GM10847 (cell line): ENCODE measurements around the gene KLF3.

ENCODE experiments used
- POLR2A ChIP-seq: IDR thresholded peaks from 2 replicates; pipeline ENCODE4 v1.6.1; 2011; ENCODE audit not compliant: insufficient read length; ENCODE audit errors: extremely low read depth

Gene KLF3

DNA sequence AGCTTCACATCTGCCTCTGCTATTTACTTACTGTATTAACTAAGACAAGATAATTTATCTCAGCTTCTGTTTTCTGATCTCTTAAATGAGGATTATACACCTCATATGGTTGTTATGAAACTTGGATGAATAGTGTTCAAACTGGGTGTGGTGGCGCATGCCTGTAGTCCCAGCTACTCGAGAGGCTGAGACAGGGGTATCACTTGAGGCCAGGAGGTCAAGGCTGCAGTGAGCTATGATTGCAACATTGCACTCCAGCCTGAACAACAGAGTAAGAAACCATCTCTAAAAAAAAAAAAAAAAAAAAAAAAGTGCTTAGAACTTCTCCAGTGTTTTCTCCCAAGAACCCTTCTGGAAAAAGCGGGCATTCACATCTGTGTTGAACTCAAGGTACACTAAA is 19.8 kb upstream of the KLF3 start:
- TF ChIP-seq POLR2A, result no peak

DNA sequence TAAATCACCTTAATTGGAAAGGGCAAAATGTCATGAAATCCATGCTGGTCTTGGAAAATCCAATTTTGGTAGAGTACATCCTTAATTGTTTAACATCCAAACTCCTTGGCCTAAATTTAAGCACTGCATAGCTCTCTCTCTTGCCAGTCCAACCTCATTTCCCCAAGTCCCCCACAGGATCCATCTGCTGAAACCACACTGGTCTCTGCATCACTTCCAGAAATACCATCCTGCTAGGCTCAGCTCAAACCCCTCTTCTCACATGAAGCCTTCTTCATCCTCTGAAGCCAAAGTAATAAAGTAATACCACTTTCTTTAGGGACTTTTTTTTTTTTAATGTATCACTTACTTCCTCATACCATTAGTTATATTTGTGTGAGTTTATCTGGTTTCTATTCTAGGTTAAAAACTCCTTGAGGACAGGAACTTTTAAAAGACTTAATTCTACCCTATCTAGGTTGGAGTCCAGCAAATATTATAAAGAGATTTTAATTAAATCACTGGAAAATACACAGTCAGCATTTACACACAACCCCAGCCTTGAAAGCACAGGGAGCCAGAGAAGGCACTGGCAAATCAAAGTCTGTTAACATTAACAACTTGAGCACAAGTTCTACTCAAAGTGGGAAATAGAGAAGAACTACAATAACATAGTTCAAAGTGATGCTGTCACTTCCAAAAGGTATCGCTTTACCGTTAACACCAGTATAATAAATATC is 16.7 kb upstream of the KLF3 start:
- no peak for TF ChIP-seq POLR2A

DNA sequence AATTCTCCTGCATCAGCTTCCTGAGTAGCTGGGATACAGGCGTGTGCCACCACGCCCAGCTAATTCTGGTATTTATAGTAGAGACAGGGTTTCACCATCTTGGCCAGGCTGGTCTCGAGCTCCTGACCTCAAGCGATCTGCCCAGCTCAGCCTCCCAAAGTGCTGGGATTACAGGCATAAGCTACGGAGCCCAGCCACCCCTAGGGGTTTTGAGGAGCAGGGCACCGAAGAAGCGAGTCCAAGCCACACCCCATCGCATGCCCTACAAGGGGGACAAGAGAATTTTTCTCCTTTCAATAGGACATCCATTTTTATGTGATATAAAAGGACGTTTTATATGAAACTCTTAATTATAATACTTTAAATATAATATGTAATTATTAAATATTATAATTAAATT is 13.9 kb upstream of the KLF3 start:
- TF ChIP-seq POLR2A, result no peak

DNA sequence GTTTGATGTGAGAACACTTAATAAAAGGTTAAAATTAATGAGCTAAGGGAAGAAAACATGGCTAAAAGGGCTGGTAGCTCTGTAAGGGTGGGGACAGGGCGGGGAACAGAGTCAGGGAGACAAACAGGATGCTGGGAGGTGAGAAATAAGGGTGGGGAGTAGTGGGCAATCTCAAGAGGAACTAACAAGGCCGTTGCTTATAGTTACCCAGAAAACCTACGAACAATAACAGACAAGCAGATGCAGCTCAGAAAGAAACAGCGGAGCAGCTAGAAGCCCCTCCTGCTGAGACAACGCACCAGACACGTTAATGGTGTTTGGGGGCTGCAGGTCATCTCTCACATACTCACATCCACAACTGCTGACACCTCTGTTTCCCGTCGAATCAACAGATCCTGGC is 9.7 kb upstream of the KLF3 start:
- TF ChIP-seq POLR2A, result no peak

DNA sequence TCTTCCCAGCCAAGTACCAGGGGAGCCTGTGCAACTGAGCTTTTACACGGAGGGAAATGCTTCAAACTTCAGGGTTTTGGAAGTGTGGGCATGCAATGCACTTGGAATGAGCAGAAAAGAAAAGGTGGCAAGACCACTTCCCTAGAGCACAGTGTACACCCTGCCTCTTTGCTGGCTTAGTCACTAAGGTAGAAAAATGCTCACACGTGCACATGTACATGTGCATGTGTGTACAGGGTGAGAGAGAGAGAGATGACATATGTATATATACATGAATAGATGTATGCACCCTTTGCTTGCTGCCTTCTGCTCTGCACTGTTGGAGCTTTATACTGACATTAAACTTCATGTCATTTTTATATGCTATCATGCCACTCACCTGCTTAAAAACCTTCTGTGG is 7.9 kb upstream of the KLF3 start:
- no peak for TF ChIP-seq POLR2A

DNA sequence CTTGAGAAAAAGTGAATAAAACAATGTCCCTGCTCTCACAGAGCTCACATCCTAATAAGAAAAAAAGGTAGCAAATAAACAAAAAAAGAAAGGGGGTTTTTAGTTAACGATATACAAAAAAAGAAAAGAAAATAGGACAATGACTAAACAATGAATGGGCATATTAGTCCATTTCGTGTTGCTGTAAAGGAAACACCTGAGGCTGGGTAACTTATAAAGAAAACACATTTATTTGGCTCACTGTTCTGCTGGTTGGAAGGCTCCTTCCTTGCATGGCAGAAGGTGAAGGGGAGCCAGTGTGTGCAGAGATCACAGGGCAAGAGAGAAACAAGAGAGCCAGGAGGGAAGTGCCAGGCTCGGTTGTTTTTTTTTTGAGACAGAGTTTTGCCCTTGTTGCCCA is 4.7 kb upstream of the KLF3 start:
- no peak for TF ChIP-seq POLR2A

DNA sequence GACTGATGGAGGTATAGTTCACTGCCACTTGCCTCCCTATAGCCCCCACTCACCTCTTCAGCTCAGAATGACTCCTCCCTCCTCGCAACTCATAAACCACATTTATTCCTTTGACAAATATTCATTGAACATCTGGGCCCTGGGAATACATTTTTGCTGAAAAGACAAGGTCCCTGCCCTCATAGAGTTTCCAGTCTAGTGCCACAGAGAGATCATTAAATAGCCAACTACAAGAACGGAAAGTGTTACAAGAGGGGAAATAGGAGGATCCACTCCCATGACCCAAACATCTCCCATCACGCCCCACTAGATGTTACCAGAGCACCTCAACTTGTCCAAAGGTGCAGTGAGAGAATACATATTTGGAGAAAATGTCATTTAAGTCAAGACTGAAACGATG is 3.2 kb upstream of the KLF3 start:
- no peak for TF ChIP-seq POLR2A

DNA sequence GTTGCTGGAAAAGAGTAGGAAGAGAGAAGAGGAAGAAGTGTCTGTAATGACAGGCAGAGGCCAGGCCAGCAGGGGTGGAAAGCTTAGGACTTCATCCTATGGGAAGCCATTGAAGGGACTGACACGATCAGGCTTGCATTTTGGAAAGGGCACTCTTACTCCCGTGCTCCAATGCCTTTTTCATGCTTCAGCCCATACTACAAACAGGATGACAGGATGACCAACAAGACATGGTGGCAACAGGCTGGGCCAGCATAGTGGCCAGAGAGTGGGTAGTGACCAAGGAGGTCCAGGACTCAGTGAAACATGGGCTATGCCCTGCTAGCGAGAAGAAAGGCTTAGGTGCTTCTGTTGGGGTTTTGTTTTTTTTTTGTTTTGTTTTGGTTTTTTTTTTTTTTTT is 2.6 kb upstream of the KLF3 start:
- TF ChIP-seq POLR2A, result no peak

DNA sequence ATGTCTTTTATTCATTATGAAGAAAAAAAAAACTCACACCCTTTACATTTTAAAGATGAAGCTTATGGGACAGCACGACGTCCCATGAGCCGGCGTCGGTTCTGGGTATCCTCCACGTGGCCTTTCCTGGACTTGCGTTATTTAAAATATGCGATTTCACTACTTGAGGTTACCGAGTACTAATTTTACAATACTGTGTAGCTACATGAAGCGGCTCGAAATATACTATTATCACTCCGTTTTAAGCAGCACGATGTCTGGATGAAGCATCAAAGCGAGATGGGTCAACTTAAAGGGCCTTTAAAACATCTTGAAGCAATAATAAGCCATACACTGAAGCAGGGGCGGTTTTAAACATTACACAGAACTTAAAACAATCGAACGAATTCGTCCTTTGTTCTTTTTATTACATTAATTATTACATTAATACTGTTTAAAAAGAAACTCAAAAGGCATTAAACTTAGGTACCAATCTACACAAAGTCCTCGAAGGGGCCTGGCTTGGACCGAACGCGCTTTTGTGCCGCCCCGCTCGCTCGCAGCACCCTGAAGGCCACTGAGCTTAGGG is 1.4 kb upstream of the KLF3 start:
- TF ChIP-seq POLR2A, result no peak

DNA sequence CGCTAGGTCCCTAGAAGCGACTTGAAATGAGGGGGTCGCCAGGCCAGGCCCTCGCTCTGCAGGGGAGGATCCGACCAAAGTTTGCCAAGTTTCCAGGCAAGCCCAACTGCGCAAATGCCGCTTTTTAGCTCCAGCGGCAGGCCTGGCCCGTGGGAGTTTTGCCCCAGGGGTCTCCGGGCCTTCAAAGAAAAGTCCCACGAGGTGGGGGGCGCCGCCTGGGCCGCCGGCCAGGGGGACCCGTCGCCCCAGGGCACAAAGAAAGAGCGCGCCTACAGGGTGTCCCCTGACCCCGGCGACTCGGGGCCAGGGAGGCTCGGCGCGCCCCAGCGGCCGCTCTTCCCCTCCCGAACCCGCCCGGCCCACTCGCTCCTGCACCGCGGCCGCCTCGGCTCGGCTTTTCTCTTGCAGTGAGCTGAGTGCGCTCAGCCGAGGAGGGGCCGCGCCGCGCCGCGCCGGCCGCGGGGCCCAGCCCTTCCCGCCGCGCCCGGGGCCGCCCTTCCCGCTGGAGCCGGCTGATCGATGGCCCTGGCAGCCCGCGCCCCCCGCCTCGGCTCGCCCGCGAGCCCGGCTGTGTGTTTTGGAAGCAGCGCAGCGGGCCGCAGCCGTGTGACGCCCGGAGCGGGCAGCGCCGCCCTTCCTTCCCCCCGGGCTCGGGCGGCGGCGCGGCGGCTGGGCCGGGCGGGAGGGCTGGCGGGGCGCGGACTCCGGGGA is 754 bp upstream of the KLF3 start:
- TF ChIP-seq POLR2A, result peak; percentile 33

DNA sequence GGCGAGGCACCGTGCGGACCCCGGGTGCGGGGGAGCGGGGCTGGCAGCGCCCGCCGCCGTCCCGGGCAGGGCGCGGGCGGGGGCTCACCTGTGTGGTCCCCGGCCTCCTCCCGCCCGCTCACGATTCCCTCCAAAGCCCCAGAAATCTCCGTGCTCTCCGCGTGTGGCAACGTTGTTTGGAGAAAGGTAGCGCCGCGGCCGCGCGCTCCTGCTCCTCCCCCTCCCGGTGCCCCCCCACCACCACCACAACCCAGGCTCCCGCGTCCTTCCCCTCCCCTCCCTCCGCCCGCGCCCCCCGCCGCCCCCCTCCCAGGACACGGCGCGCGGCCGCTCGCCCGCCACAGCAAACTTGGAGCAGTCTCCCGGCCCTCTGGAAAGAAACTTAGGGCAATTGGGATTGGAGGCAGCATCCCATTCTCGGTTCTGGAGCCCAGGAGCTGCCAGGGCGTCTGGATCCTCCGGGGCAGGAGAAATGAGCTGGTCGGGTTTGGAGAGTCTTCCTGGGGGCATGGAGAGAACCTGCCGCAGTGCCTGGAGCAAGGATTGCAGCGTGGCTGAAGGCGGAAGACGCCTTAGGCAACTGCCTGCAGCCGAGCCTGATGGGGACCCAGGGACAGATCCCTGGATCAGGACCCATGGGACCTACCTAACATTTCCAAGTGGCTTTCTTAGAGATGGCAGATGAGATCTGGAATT is 855 bp downstream of the KLF3 start:
- TF ChIP-seq POLR2A, result no peak

DNA sequence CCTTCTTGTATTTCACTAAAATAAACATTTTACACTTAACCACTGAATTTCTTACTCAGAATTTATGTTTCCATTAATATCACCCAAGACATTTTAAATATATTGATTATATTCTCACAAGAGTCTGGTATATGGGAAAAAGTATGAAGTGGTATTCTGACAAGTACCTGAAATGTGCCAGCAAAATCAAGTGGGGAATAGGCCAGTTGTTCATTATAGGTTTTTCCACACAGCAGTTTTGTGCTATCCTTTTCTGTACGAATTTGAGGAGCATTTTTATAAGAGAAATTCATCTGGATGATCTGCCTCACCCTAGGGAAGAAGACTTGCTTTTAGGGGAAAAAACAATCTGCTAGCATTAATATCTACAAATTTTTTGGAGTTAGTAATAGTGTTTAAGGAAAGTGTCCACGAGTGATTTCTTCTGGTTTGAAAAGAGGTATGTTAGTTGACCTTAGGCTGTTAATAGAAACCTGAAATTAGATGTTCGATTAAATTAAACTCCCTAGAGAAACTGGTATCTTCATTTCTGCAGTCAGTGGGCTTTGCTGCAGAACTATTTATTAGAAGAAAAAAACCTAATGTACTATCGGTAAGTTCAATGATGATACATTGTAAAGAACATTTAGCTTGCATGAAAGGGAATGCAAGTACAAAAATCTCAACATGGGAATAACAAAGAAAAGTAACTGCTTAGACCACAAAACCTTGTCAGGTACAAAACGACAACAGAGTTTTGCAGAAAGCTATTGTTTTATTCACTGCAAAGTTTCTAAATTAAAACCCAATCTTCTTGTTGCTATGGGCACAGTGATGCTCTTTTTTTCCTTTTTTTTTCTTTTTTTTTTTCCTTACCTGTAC is 1.8 kb downstream of the KLF3 start:
- no peak for TF ChIP-seq POLR2A

DNA sequence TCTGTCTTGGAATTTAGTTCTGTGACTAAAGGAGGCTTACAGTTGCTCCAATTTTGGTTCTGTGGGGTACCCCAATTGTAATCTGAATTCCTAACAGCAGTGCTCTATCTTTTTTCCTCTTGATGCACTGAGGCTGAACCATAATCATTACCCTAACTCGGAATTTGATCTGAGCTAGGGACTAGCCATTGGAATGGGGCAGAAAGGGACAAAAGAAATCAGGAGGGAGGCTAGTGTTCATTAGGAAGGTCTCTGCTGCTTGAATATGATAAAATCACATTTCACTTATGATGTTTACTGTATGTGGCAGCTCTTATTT is 2.7 kb downstream of the KLF3 start:
- no peak for TF ChIP-seq POLR2A

DNA sequence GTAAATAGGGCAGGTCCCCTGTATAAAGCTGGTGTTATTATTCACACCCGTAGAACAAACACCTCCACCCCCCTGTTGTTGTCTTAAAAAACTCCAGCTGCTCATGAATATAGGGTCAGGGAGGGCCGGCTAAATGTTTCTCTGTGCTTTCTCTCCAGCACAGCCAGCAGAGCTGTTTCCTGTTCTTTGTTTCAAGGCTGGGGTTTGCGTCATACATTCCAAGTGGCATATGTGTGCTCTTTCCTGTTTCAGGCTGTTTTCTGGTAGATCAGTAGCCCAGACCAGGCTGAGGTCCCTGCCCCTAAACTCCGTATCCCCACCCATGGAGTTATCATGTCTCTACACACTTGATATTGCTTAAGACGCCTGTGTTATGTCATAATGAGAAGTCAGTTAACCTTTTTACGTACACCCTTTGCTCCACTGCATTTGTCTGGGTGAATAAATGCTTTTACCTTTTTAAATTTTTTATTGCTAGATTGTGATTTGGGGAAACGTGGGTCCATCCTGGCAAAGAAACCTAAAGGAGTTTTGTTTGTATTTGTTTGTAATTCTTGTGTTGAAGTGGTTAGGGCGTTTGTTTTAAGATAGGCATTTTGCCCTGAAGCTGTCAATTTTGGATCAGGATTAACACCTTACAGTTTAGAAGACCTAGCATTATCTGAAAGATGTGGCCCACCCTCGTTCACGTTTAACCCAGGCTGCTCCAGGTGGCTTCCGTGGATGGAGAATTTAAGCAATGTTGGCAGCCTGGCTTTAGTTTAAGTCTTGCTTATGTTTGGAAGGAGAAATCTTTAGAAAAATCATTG is 3.3 kb downstream of the KLF3 start:
- TF ChIP-seq POLR2A, result no peak
